ENCODE measurements around the gene TCEAL8. TPM values are rescaled to one million over a fixed set of nuclear protein-coding genes. Genes with fewer than 3 reads are reported as not detected.

TCEAL8 gene
- total RNA-seq, 4 donors from 2014 or later = 14.7 to 74.3 (median 22.9) TPM

- Histone ChIP-seq H3K36me3 (no peaks in the 10 kb centered on the region), H3K4me1 (no peaks in the 10 kb centered on the region), H3K27me3 (no peaks in the 10 kb centered on the region), H3K9me3 (no peaks in the 10 kb centered on the region), H3K4me3 (peak overlapping the region in 1 of 4 donors; percentile 28), H3K27ac (no peak overlapping the region)
- TF ChIP-seq CTCF (IDR thresholded peaks at IDR 0.05) (no peak), POLR2A (IDR thresholded peaks at IDR 0.05) (no peak)
- no peak for DNase-seq
Observed at GRCh38 chrX:103275947-103276567, 21.1 kb upstream of the TCEAL8 start.

- TF ChIP-seq CTCF (IDR thresholded peaks at IDR 0.05) (no peak), POLR2A (IDR thresholded peaks at IDR 0.05) (no peak)
- DNase-seq = no peak
- H3K4me3 ChIP-seq = no peak overlapping the region
- H3K36me3 ChIP-seq = no peaks in the 10 kb centered on the region
- no peaks in the 10 kb centered on the region for H3K9me3 ChIP-seq
- H3K27ac ChIP-seq = no peak overlapping the region
- H3K27me3 ChIP-seq = no peaks in the 10 kb centered on the region
- no peaks in the 10 kb centered on the region for H3K4me1 ChIP-seq
Observed at GRCh38 chrX:103274284-103274683, 19.3 kb upstream of the TCEAL8 start.

- no peaks in the 10 kb centered on the region for H3K27me3 ChIP-seq
- TF ChIP-seq POLR2A (IDR thresholded peaks at IDR 0.05) (no peak), CTCF (IDR thresholded peaks at IDR 0.05) (no peak)
- H3K27ac ChIP-seq = no peak overlapping the region
- no peak overlapping the region for H3K4me3 ChIP-seq
- no peaks in the 10 kb centered on the region for H3K4me1 ChIP-seq
- H3K36me3 ChIP-seq = no peaks in the 10 kb centered on the region
- no peak for DNase-seq
- no peaks in the 10 kb centered on the region for H3K9me3 ChIP-seq
Observed at GRCh38 chrX:103258275-103258674, 3.3 kb upstream of the TCEAL8 start.

- no peak for TF ChIP-seq CTCF (IDR thresholded peaks at IDR 0.05)
- no peak for TF ChIP-seq POLR2A (IDR thresholded peaks at IDR 0.05)
- H3K4me1 ChIP-seq = no peaks in the 10 kb centered on the region
- no peak overlapping the region for H3K27ac ChIP-seq
Observed at GRCh38 chrX:103256651-103257050, 1.7 kb upstream of the TCEAL8 start.

GRCh38 chrX:103254171-103254824, 657 bp downstream of the TCEAL8 start:
- Histone ChIP-seq H3K4me1 (no peaks in the 10 kb centered on the region), H3K36me3 (no peaks in the 10 kb centered on the region), H3K4me3 (peak overlapping the region; percentile 48 to 69 (median 58)), H3K9me3 (no peaks in the 10 kb centered on the region), H3K27ac (peak overlapping the region; percentile 77 to 83 (median 78)), H3K27me3 (no peaks in the 10 kb centered on the region)
- TF ChIP-seq CTCF (IDR thresholded peaks at IDR 0.05) = no peak
- TF ChIP-seq POLR2A (IDR thresholded peaks at IDR 0.05) = no peak
- peak; percentile 57 to 75 (median 66) for DNase-seq

More at GRCh38 chrX:103256651-103257050, 1.7 kb upstream of the TCEAL8 start:
- Histone ChIP-seq H3K27me3 (no peaks in the 10 kb centered on the region), H3K9me3 (no peaks in the 10 kb centered on the region), H3K36me3 (no peaks in the 10 kb centered on the region), H3K4me3 (no peak overlapping the region)
- no peak for DNase-seq
